Measurements from ENCODE around the gene DHODH.
A peak's percentile ranks its signal among the peaks of the same experiment; 100 is the strongest.
"Not testable (repeated sequence)": the region's sequence is repeated elsewhere in the genome, so short reads cannot be mapped to it uniquely, and the experiment has no call there.

The DHODH gene

GRCh38 chr16:71995038-71995437 lies 13.5 kb upstream of the DHODH start:
- no peak for TF ChIP-seq CTCF (conservative IDR thresholded peaks at IDR 0.05; ENCODE audit: low read depth, low read length)
- no peak for DNase-seq (ENCODE audit: low read depth)
- H3K4me3 ChIP-seq (ENCODE audit: low read depth, low read length) = no peak overlapping the region

DNA sequence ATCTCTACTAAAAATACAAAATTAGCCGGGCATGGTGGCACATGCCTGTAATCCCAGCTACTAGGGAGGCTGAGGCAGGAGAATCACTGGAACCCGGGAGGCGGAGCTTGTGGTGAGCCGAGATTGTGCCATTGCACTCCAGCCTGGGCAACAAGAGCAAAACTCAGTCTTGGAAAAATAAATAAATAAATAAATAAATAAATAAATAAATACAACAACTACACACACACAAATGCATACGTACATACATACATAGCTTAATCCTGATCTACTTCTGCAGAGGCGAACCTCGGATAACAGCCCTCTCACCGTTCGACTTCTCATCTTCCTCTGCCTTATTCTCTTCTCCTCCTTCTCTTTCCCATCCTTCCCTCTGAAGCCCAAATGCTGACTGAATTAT lies 11.0 kb upstream of the DHODH start:
- DNase-seq (ENCODE audit: low read depth) = not testable (repeated sequence)

DNA sequence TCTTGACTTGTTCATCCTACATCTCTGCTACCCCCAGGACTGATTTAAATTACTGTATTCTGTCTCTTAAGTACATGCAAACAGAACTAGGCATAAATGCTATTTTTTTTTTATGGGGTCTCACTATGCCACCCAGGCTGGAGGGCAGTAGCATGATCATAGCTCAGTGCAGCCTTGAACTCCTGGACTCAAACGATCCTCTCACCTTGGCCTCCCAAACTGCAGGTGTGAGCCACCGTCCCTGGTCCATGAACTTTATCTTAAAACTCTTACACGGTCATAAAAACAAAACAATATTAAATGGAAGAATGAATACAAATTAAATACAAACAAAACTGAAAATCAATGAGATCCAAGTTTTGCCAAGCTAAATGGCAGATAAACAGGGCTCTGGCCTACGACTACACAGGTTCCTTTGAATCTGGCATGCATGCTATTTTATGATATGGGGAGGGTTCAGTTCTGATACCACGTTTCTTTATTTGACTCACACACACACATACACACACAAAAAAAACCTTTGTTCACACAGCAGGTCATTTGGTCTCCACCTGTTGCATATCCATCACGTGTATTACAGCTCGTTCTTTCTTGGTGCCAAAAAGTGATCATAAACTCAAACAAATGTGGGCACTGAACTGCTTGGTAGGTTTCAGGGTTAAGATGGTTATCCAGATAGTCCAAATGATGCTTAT lies 7.2 kb upstream of the DHODH start:
- H3K4me3 ChIP-seq (ENCODE audit: low read depth, low read length) = no peak overlapping the region
- TF ChIP-seq CTCF (conservative IDR thresholded peaks at IDR 0.05; ENCODE audit: low read depth, low read length) = no peak
- DNase-seq (ENCODE audit: low read depth) = no peak

More for the DNA sequence above, 11.0 kb upstream of the DHODH start:
- not testable (repeated sequence) for H3K4me3 ChIP-seq (ENCODE audit: low read depth, low read length)

DNA sequence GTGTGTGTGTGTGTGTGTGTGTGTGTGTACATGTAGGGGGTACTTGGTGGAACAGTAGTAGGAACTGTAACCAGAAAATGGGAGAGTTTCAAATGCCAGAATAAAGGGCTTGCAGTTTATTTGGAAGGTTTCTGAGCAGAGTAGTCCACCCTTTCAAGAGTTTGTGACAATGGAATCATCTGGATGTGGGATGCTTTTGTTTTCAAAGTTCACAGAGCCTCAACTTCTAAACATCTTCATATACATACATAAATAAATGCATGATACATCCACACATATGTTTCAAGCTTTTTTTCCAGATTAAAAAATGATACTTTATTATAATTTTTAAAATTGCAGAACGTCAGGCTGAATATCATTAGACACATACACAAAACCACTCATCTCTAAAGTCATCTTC lies 5.9 kb upstream of the DHODH start:
- no peak for DNase-seq (ENCODE audit: low read depth)
- no peak for TF ChIP-seq CTCF (conservative IDR thresholded peaks at IDR 0.05; ENCODE audit: low read depth, low read length)
- H3K4me3 ChIP-seq (ENCODE audit: low read depth, low read length) = no peak overlapping the region

DNA sequence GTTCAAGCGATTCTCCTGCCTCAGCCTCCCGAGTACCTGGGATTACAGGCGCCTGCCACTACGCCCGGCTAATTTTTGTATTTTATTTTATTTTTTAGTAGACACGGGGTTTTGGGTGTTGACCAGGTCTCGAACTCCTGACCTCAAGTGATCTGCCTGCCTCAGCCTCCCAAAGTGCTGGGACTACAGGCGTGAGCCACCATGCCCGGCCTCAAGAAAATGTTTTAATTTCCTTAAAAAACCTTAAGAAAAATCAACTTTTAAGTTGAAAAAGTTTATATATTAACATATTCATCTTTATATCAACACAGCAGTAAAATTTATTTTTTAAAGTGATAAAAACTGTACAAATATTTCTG lies 500 bp upstream of the DHODH start:
- peak overlapping the region; percentile 77 for H3K4me3 ChIP-seq (ENCODE audit: low read depth, low read length)
- not testable (repeated sequence) for DNase-seq (ENCODE audit: low read depth)

- no peak for DNase-seq (ENCODE audit: low read depth)
- no peak for TF ChIP-seq CTCF (conservative IDR thresholded peaks at IDR 0.05; ENCODE audit: low read depth, low read length)
- no peak overlapping the region for H3K4me3 ChIP-seq (ENCODE audit: low read depth, low read length)
These were observed 1.2 kb downstream of the DHODH start for GRCh38 chr16:72009779-72010178.

- DNase-seq (ENCODE audit: low read depth) = no peak
- H3K4me3 ChIP-seq (ENCODE audit: low read depth, low read length) = no peak overlapping the region
- TF ChIP-seq CTCF (conservative IDR thresholded peaks at IDR 0.05; ENCODE audit: low read depth, low read length) = no peak
These were observed 4.1 kb downstream of the DHODH start for GRCh38 chr16:72012607-72013006.

GRCh38 chr16:72013389-72013788 lies 4.8 kb downstream of the DHODH start:
- TF ChIP-seq CTCF (conservative IDR thresholded peaks at IDR 0.05; ENCODE audit: low read depth, low read length) = no peak
- H3K4me3 ChIP-seq (ENCODE audit: low read depth, low read length) = no peak overlapping the region
- peak; percentile 59 for DNase-seq (ENCODE audit: low read depth)
